SU-DHL-6 (cell line): ENCODE data around the gene TBC1D4.

Source experiments
- CTCF ChIP-seq: fragments of 200-600 bp; sonication (generic); IDR thresholded peaks from one replicate; pipeline ENCODE4 v1.5.1; 2017; ENCODE audit warnings: antibody characterized with exemption, mild to moderate bottlenecking, low read length, moderate library complexity; ENCODE audit not compliant: insufficient read depth, poor library complexity, severe bottlenecking
- EZH2phosphoT487 ChIP-seq: fragments of 200-600 bp; sonication (generic), shearing (Covaris generic); conservative IDR thresholded peaks from 2 replicates; pipeline ENCODE4 v1.6.1; 2018; ENCODE audit warnings: mild to moderate bottlenecking, antibody characterized with exemption, low read length, moderate library complexity, mixed read lengths

GRCh38 chr13:75446874-75447273, 35.1 kb downstream of the TBC1D4 start:
- no peak for TF ChIP-seq CTCF
- TF ChIP-seq EZH2phosphoT487: no peak
